HG03558 (cell line): ENCODE data around the gene SLC29A4.
"Not testable (repeated sequence)": the region's sequence is repeated elsewhere in the genome, so short reads cannot be mapped to it uniquely, and the experiment has no call there.

ENCODE experiments used
- ATAC-seq: cut with Tn5 transposase; IDR thresholded peaks from one replicate; pipeline ENCODE4 v1.9.1; 2021; ENCODE audit warnings: moderate number of reproducible peaks; ENCODE audit not compliant: unreplicated experiment; ENCODE audit errors: extremely low read depth

Gene SLC29A4, protein sequence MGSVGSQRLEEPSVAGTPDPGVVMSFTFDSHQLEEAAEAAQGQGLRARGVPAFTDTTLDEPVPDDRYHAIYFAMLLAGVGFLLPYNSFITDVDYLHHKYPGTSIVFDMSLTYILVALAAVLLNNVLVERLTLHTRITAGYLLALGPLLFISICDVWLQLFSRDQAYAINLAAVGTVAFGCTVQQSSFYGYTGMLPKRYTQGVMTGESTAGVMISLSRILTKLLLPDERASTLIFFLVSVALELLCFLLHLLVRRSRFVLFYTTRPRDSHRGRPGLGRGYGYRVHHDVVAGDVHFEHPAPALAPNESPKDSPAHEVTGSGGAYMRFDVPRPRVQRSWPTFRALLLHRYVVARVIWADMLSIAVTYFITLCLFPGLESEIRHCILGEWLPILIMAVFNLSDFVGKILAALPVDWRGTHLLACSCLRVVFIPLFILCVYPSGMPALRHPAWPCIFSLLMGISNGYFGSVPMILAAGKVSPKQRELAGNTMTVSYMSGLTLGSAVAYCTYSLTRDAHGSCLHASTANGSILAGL

GRCh38 chr7:5282543-5283316 lies at the start of gene SLC29A4:
Gene SLC29A4, plus strand, starts transcription at chr7:5282943. Its CDS starts 4,874 bp downstream, at chr7:5287817.
- ATAC-seq = no peak

GRCh38 chr7:5234852-5235831 lies 47.6 kb upstream of the SLC29A4 start:
- no peak for ATAC-seq

DNA sequence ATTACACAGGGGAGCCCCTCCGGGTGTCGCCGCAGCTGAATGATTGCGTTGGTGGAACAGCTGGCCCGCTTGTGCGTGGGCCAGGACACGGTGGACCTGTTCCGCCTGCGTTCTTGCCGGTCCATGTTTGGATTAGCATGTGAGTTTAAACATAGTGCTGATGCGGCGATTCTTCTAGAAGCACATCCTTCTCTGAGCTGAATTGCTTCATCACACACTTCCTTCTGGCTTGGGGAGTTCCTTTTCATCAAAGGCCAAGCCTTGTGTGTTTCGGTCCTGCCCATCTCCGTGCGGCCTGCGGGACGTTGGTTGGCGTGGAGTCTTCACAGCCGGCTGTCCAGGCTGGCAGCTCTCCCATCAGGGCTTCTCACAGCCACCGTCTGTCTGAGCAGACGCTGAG lies 45.5 kb upstream of the SLC29A4 start:
- ATAC-seq = no peak

DNA sequence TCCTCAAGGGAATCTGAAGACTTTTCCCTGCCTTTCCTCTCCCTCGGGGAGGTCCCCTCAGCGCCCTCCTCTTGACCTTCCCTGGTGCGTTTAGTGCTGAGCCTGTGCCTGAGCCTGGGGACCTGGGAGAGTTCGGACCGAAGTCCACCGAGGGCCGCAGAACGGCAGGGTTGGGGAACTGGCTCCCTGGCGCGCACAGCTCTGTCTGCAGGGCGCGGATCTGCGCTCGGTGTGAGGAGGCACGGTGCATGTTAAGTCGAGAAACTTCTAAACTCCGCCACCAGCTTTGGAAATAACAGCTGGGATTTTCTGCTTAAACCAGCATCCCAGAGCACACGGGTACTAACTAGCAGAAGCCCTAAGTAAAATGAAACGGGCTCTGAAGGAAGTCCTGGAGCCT lies 44.2 kb upstream of the SLC29A4 start:
- ATAC-seq = no peak

GRCh38 chr7:5243261-5243660 lies 39.5 kb upstream of the SLC29A4 start:
- no peak for ATAC-seq

DNA sequence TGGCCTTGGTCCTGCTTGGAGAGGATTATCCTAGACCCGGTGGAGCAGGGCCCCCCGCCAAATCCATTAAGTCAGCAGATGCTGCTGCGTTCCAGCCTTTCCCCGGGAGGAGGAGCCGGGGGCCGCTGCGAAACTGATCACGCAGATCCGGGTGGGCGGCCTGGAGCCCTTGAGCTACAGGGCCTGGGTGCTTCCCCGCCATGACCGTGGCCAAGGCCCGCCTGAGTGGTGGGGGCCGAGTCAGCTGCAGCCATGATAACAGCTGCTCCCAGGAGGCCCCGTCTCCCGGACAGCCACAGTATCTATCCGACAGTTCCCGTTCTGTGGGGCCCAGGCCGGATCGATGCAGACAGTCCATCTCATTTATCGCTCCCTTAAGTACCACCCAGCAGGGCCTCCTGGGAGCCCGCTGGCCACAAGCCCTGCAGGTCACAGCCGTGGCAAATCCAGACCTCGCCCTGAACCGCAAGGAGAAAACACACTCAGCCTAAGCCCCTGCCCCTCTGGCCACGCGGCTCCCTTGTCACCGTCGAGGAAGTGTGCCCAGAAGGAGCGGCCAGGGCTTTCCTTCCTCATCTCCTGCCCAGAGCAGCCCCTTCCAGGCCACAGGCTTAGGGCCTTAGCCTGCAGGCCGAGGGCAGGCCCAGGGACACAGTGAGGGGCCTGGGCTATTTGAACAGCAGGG lies 34.4 kb upstream of the SLC29A4 start:
- ATAC-seq = no peak

- not testable (repeated sequence) for ATAC-seq
Measured at GRCh38 chr7:5250787-5251186, 32.0 kb upstream of the SLC29A4 start.

DNA sequence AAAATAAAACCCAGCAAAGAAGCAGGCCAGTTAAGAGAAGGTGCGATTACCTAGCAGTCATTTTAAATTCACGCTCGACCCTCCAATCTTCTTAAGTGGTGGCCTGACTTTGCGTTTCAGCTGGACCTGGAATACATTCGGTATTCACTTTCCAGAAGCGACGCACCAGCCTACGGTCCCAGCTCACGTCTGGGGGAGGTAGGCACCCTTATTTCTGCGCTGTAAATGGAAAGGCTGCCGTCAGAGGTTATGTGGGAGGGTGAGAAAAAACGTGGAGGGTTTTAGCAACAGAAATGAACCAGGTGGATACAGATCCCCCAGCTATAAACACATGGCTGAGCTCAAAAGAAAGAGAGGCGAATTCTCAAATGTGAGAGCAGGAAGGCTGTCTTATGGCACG lies 29.2 kb upstream of the SLC29A4 start:
- not testable (repeated sequence) for ATAC-seq

DNA sequence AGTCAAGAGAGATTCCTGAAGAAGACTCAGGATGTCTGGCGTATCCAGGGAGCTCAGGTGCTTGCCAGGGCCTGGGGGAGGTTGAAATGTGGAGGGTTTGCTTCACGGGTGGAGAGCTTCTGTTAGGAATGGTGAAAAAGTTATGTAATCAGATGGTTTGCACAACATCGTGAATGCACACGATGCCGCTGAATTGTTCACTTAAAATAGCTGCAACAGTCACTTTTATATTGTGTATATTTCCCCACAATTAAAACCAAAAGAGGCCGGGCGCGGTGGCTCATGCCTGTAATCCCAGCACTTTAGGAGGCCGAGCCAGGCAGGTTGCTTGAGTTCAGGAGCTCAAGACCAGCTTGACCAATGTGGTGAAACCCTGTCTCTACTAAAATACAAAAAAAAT lies 28.4 kb upstream of the SLC29A4 start:
- not testable (repeated sequence) for ATAC-seq

DNA sequence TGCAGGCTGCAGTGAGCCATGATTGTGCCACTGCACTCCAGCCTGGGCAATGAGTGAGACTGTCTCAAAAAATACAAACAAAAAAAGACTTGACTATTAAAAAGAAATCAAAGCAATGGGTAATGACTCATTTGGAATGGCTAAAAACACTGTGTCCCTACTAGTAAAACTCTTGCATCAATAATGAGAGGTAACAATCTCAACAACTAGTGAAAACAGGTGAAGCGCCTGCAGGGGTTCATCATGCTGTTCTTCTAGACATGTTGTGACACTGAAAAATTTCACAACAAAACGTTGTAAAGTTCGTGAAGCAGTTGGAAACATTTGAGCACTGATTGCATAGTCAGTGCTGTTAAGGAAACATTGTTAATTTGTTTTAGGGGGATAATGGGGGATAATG lies 26.9 kb upstream of the SLC29A4 start:
- no peak for ATAC-seq

DNA sequence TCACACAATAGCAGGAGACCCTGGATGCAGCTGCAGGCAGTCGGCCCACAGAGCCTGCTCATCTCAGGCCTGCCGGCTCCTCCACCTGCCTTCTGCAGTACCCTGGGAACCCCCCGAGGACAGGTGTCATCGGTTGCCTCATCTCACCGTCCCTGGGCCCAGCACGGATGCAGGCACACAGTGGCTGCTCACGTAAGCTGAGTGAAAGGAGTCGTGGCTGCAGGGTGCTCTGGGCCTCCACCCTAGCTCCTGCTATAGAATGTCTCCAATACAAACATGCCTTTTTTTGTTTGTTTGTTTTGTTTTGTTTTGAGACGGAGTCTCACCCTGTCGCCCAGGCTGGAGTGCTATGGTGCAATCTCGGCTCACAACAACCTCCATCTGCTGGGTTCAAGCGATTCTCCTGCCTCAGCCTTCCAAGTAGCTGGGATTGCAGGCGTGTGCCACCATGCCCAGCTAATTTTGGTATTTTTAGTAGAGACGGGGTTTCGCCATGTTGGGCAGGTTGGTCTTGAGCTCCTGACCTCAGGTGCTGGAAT lies 22.1 kb upstream of the SLC29A4 start:
- ATAC-seq = not testable (repeated sequence)

DNA sequence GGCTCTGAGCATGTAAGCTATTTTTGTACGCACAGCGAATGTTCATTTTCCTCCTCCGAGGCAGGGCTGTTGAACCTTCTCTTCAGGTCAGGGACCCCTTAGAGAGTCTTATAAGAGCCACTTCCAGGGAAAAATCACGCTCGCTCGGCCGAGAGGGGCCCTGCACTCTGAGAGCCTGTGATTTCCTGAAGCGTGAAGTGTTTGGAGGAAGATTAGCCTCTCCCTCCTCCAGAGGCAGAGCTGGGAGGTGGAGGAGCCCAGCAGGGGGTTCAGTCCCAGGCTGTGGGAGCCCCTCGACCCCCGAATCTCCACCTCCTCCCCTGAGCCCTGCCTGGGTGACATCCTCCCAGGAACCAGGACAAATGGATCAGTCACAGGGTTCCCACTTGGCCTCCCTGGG lies 19.7 kb upstream of the SLC29A4 start:
- not testable (repeated sequence) for ATAC-seq

DNA sequence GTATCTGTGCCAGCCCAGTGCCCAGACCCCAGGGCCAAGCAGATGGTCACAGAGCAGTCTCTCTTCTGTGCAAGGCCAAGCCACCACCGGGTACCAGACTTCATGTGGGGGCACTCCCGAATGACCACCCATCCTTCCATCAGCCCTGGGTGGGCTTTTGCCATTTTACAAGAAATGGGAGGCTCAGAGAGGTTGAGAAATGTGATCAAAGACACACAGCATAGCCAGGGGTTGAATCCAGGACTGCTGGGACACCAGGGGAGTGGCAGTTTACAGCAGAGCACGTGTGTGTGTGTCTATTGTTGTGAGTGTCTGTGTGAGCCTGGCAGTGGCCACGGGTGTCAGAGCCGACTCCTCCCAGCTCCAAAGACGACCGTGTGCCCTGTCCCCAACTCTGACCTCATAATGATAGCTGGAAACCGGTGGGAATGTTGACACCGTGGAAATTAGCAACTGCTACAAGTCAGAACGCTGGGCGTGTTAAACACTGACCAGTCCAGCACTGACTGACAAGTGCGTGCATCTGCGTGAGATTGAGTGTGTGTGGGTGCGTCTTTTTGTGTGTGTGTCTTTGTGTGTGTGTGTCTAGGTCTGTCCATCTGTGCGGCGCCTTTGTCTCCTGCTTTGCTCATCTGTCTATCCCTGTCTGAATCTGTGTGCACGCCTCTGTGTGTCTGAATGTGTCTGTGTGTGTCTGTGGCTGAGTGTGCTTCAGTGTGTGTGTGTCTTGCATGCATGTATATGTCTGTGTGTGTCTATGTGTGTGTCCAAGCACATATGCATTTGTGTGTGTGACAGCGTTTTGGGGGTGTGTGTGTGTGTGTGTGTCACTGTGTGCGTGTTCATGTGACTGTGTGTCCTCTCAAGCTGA lies 17.2 kb upstream of the SLC29A4 start:
- no peak for ATAC-seq

GRCh38 chr7:5266191-5267028 lies 16.3 kb upstream of the SLC29A4 start:
- ATAC-seq = no peak

DNA sequence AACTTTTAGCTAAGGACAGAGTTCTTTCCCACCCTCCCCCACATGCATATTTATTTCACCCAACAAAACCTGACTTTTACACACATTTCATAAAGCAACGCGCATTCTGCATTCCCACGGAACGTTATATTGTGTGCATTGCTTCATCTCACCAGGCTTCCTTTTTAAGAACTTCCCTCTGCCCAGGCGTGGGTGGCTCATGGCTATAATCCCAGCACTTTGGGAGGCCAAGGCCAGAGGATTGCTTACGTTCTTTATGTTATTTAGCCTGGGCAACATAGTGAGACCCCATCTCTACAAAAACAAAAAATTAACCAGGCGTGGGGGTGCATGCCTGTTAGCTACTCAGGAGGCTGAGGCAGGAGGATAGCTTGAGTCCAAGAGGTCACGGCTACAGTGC lies 14.9 kb upstream of the SLC29A4 start:
- ATAC-seq = not testable (repeated sequence)

GRCh38 chr7:5269992-5270657 lies 12.6 kb upstream of the SLC29A4 start:
- ATAC-seq = not testable (repeated sequence)

DNA sequence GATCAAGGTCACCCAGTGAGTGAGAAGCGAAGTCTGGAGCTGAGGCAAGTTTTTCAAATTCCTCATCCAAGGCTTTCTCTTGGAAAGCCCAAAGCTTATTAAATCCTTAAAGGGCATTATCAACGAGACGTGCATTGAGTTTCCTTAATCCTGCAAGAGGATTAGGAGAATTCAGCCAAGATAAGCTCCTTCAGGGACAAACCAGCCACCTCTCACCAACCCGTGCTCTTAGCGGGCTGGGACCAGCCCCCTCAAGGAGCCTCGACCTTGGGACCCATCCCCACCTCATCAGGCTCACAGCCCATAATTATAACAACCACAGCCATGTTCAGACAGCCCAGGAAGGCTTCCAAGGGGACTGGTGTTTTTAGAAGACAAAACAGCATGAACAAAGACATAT lies 12.0 kb upstream of the SLC29A4 start:
- ATAC-seq = no peak
